ENCODE data around the gene CHCHD6. TPM values are rescaled to one million over a fixed set of nuclear protein-coding genes. Genes with fewer than 3 reads are reported as not detected.

CHCHD6 gene
- total RNA-seq, 1 experiment from 2014 or later: 40.9 TPM

- TF ChIP-seq ZNF317 (CRISPR knock-in tag; IDR thresholded peaks at IDR 0.05; ENCODE audit: borderline replicate concordance, low read depth) (no peak), TEAD1 (CRISPR knock-in tag; IDR thresholded peaks at IDR 0.05) (no peak), ZNF138 (CRISPR knock-in tag; conservative IDR thresholded peaks at IDR 0.05) (no peak), NFE2L1 (CRISPR knock-in tag; IDR thresholded peaks at IDR 0.05) (no peak), OVOL2 (CRISPR knock-in tag; IDR thresholded peaks at IDR 0.05; ENCODE audit: borderline replicate concordance) (no peak), GTF2I (CRISPR knock-in tag; conservative IDR thresholded peaks at IDR 0.05) (no peak), MYBL2 (CRISPR knock-in tag; IDR thresholded peaks at IDR 0.05) (no peak), TP53 (CRISPR knock-in tag; IDR thresholded peaks at IDR 0.05) (no peak), MXD4 (CRISPR knock-in tag; IDR thresholded peaks at IDR 0.05; ENCODE audit: borderline replicate concordance) (no peak), CBFB (CRISPR knock-in tag; IDR thresholded peaks at IDR 0.05; ENCODE audit: low read depth) (no peak), ZNF416 (CRISPR knock-in tag; IDR thresholded peaks at IDR 0.05) (no peak), SP1 (CRISPR knock-in tag; conservative IDR thresholded peaks at IDR 0.05) (no peak), ZNF423 (CRISPR knock-in tag; IDR thresholded peaks at IDR 0.05) (no peak), JAZF1 (CRISPR knock-in tag; IDR thresholded peaks at IDR 0.05) (no peak), USF1 (CRISPR knock-in tag; IDR thresholded peaks at IDR 0.05) (no peak), E2F5 (CRISPR knock-in tag; IDR thresholded peaks at IDR 0.05) (no peak), ZNF512 (CRISPR knock-in tag; IDR thresholded peaks at IDR 0.05; ENCODE audit: borderline replicate concordance) (no peak), RORB (CRISPR knock-in tag; IDR thresholded peaks at IDR 0.05) (no peak), ZNF219 (CRISPR knock-in tag; IDR thresholded peaks at IDR 0.05; ENCODE audit: borderline replicate concordance) (no peak)
- Mint-ChIP-seq H3K9me3 (no peaks in the 10 kb centered on the region), H3K36me3 (no peaks in the 10 kb centered on the region), H3K4me1 (peaks cover 3% of the 10 kb centered on the region), H3K27me3 (ENCODE audit: low read depth) (no peaks in the 10 kb centered on the region), H3K27ac (no peak overlapping the region), H3K4me3 (no peak overlapping the region)
- CTCF ChIA-PET: interaction anchor here (1.5 kb wide), 1 partner anchor 135 kb away, joined by 5 read pairs; no protein-coding TSS in a partner anchor
- POLR2A ChIA-PET: interaction anchor here (0.7 kb wide), 1 partner anchor 352 kb away, joined by 3 read pairs; no protein-coding TSS in a partner anchor
- DNase-seq (ENCODE audit: low spot score): no peak
- no peak for ATAC-seq
These were observed 183.6 kb downstream of the CHCHD6 start for GRCh38 chr3:126887686-126888085.

- ATAC-seq: no peak
- Mint-ChIP-seq H3K36me3 (no peaks in the 10 kb centered on the region), H3K4me1 (peaks cover 6% of the 10 kb centered on the region), H3K4me3 (no peak overlapping the region), H3K27me3 (ENCODE audit: low read depth) (no peaks in the 10 kb centered on the region), H3K27ac (no peak overlapping the region), H3K9me3 (no peaks in the 10 kb centered on the region)
- POLR2A ChIA-PET: no interaction called here
- no peak for DNase-seq (ENCODE audit: low spot score)
- CTCF ChIA-PET: interaction anchor here (1.5 kb wide), 1 partner anchor 136 kb away, joined by 5 read pairs; no protein-coding TSS in a partner anchor
- TF ChIP-seq HMGA2 (CRISPR knock-in tag; IDR thresholded peaks at IDR 0.05): no peak
- TF ChIP-seq FOXP4 (CRISPR knock-in tag; IDR thresholded peaks at IDR 0.05): no peak
- no peak for TF ChIP-seq ZNF532 (CRISPR knock-in tag; IDR thresholded peaks at IDR 0.05; ENCODE audit: borderline replicate concordance)
- no peak for TF ChIP-seq MAX (CRISPR knock-in tag; IDR thresholded peaks at IDR 0.05)
- no peak for TF ChIP-seq TEAD1 (CRISPR knock-in tag; IDR thresholded peaks at IDR 0.05)
- TF ChIP-seq SP1 (CRISPR knock-in tag; conservative IDR thresholded peaks at IDR 0.05): no peak
- TF ChIP-seq PREB (CRISPR knock-in tag; IDR thresholded peaks at IDR 0.05; ENCODE audit: borderline replicate concordance): no peak
- no peak for TF ChIP-seq KAT7 (CRISPR knock-in tag; IDR thresholded peaks at IDR 0.05; ENCODE audit: borderline replicate concordance)
- TF ChIP-seq ZNF317 (CRISPR knock-in tag; IDR thresholded peaks at IDR 0.05; ENCODE audit: borderline replicate concordance, low read depth): no peak
- no peak for TF ChIP-seq CREB1 (CRISPR knock-in tag; IDR thresholded peaks at IDR 0.05)
These were observed 184.2 kb downstream of the CHCHD6 start for GRCh38 chr3:126888186-126888760.

Measured in WTC11 (cell line).